ENCODE results near the gene GPI.

- TF ChIP-seq CTCF (IDR thresholded peaks at IDR 0.05 in 8 of 11, conservative IDR thresholded peaks at IDR 0.05 in 3 of 11) (no peak), POLR2A (IDR thresholded peaks at IDR 0.05) (no peak), POLR2AphosphoS5 (IDR thresholded peaks at IDR 0.05) (no peak)
Measured at GRCh38 chr19:34364462-34364829, 550 bp upstream of the GPI start.
